ENCODE measurements around the gene ZBTB34.

Gene ZBTB34

GRCh38 chr9:126879288-126879687 is 18.8 kb downstream of the ZBTB34 start:
- DNase-seq (ENCODE audit: low read depth) = no peak

DNA sequence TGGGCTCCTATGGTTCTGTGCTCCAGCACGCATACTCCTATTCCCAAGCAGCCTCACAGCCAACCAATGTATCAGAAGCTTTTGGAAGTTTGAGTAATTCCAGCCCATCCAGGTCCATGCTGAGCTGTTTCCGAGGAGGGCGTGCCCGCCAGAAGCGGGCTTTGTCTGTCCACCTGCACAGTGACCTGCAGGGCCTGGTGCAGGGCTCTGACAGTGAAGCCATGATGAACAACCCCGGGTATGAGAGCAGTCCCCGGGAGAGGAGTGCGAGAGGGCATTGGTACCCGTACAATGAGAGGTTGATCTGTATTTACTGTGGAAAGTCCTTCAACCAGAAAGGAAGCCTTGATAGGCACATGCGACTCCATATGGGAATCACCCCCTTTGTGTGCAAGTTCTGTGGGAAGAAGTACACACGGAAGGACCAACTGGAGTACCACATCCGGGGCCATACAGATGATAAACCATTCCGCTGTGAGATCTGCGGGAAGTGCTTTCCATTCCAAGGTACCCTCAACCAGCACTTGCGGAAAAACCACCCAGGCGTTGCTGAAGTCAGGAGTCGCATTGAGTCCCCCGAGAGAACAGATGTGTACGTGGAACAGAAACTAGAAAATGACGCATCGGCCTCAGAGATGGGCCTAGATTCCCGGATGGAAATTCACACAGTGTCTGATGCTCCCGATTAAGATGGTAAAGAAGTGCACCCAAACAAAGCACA is 19.9 kb downstream of the ZBTB34 start:
- no peak for DNase-seq (ENCODE audit: low read depth)

- no peak for DNase-seq (ENCODE audit: low read depth)
Observed at GRCh38 chr9:126880947-126881332, 20.5 kb downstream of the ZBTB34 start.

- no peak for DNase-seq (ENCODE audit: low read depth)
Observed at GRCh38 chr9:126882746-126883145, 22.3 kb downstream of the ZBTB34 start.

GRCh38 chr9:126883636-126884035 is 23.2 kb downstream of the ZBTB34 start:
- no peak for DNase-seq (ENCODE audit: low read depth)

GRCh38 chr9:126885131-126885641 is 24.7 kb downstream of the ZBTB34 start:
- DNase-seq (ENCODE audit: low read depth) = no peak

GRCh38 chr9:126886034-126886822 is 25.8 kb downstream of the ZBTB34 start:
- DNase-seq (ENCODE audit: low read depth) = no peak

DNA sequence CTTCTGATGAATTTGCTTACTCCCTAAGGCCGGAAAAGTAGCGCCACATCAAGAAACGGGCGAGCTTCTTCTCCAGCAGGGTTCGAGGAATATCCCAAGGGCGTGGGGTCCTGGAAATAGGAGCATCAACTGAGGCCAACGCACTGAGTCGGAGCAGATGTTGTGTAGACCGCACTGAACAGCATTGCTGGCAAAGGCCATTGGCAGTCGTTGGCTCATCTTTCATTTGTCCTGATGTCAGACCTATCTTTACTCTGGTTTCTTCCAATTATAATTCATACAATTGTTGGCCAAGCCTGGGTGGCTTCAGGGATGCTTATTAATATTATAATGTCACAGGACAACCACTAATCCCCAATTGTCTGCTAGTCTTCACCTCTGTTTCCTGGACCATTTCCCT is 26.5 kb downstream of the ZBTB34 start:
- no peak for DNase-seq (ENCODE audit: low read depth)

GRCh38 chr9:126891676-126892075 is 31.2 kb downstream of the ZBTB34 start:
- DNase-seq (ENCODE audit: low read depth) = no peak

GRCh38 chr9:126893079-126893478 is 32.6 kb downstream of the ZBTB34 start:
- DNase-seq (ENCODE audit: low read depth) = no peak

GRCh38 chr9:126894052-126894603 is 33.7 kb downstream of the ZBTB34 start:
- DNase-seq (ENCODE audit: low read depth) = no peak

- no peak for DNase-seq (ENCODE audit: low read depth)
Observed at GRCh38 chr9:126902210-126902609, 41.8 kb downstream of the ZBTB34 start.

- DNase-seq (ENCODE audit: low read depth) = no peak
Observed at GRCh38 chr9:126904586-126904985, 44.1 kb downstream of the ZBTB34 start.

DNA sequence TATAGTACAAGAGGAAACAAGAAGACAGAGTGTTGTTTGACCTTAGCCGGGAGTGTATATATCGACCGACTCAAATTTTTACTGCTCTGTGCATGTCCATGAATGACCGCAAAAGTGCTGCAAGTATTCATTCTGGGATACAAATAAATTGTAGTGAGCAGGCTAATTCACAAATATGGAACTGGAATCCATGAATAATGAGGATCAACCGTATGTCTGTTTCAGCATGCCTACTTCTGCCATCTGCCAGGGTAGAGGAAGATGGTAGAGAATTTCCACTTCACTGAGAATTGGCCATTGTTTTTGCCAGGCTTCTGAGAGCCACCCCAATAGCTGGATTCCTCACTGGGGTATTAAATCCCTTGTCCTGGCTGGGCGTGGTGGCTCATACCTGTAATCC is 45.7 kb downstream of the ZBTB34 start:
- DNase-seq (ENCODE audit: low read depth) = no peak

DNA sequence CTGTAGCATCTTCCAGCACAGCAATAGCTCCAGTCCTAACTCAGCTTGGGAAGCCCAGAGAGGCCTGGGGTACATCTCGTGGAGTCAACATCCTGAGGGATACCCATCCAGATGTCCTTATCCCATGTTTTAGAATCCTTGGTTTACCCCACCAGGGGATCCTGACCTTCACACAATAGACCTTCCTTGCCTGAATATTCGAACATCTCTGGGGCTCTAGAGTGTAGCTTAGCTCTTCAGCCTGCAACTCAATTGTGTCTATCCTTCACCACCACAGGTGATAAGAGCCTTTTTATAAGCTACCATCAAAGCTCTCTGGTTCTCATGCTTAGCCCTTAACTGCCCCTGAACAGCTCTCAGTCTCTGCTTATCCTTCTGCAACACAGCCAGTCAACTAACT is 46.6 kb downstream of the ZBTB34 start:
- DNase-seq (ENCODE audit: low read depth) = no peak

DNA sequence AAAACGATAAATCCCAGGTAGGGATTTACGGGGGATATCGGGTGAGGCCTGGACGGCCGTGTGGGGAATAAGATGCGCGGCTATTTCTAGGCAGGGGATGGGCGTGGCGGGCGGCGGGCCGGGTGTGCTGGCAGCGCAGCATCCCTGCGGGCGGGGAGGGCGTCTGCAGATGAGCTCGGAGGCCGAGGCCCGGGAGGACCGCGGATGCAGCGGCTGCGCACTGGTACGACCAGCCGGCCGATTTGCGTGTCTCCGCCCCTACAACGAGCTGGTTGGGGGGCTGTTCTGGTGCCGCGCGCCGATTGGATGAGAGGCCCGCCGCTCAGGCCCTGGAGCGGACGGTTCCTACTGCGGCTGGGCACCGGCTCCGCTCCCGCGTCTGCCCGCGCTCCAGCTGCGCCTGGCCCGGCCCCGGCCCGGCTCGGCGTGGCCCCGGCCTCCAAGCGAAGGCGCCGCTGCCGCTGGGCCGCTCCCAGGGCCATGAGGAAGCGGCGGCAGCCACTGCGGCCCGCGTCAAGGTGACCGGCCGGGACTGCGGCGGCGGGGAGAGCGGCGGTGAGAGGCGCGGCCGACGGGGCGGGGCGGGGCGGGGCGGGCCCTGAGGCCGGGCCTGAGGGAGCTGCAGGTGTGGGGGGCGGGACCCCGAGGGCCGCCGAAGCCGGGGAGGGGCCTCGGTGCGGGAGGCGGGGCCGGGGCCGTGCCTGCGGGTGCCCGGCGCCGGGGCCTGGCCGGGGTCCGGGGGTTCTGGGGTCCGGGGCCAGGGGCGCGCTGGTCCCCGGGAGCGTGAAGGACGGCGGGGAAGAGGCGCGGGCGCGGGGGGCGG is 54.2 kb downstream of the ZBTB34 start, which contains the start of gene RALGPS1:
Gene RALGPS1, plus strand, starts transcription at position 325 of the 823 bp plus-strand sequence. CDS start 47,508 bp downstream, outside the sequence.
- DNase-seq (ENCODE audit: low read depth) = peak; percentile 85

DNA sequence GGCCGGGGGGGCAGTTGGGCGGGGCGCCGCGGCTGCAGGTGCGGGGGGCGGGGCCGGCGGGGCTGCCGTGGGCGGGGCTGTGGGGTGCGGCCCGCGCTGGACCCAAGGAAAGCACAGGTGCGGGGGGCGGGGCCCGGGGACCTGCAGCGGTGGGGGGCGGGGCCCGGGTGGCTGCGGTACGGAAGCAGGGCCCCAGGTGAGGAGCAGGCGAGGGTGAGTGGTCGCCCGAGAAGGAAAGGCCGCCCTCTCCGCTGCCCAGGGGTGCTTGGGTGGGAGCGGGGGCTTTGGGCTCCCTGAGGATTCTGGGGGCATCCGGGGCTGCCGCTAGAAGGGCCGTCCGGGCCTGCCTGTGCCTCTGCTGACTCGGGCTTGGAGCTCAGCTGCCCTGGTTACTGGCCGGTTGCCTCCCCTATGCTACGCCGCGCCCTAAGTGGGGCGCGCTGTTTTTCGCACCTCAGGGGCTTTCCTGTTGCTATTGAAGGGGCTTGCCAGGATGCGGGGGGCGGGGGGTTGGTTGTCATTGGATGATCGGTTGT is 54.9 kb downstream of the ZBTB34 start:
- no peak for DNase-seq (ENCODE audit: low read depth)

DNA sequence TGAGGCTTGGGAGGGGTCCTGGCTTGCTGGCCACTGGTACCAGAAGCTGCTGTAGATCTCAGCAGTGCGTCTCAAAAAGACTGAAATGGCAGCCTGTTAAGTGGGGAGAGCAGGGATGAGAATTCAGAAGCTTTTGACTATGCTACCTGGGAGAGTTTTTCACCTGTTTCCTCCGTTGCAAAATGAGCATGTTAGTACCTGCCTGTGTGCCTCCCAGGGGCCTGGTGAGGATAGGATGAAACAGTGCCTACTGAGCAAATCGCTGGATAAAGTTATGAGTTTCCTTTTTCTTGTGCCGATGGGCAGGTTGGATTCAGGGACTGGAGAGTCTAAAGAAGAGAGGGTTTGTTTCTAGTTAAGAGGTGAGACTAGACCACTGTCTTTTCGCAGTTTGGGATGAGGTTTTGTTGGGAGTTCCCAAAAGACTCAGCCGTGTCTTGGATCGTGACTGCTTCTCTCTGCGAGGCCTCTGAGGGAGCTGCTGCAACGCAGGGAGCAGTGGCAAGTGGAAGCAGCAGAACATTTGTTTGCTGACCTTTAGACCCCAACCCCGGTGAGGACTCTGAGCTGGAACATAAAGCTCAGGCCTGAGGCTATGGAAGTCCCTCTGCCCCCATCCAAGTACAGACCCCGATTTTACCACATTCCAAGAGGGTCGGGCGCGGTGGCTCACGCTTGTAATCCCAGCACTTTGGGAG is 55.6 kb downstream of the ZBTB34 start:
- no peak for DNase-seq (ENCODE audit: low read depth)

- DNase-seq (ENCODE audit: low read depth) = no peak
Observed at GRCh38 chr9:126916909-126917308, 56.5 kb downstream of the ZBTB34 start.

DNA sequence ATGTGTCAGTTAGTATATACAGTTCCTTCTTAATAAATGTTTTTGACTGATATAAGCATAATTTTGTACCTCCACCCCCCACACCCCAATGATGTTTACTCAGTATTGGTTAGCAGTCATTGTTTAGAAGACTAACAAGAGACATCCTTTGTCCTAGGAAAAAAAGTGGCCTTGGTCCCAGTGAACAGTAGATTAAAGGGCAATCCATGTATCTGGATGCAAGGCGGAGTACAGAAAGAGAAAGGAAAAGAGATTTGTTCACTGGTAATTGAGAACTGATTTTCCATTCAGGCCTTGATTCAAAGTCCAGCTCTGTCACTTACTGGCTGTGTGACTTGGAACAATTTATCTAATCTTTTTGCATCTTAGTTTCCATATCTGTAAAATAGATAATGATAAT is 58.8 kb downstream of the ZBTB34 start:
- DNase-seq (ENCODE audit: low read depth) = no peak

GRCh38 chr9:126925876-126926275 is 65.4 kb downstream of the ZBTB34 start:
- DNase-seq (ENCODE audit: low read depth) = no peak
